Hematopoietic multipotent progenitor cell (in vitro differentiated cells): ENCODE data around the gene ASIC1. TPM values are rescaled to one million over a fixed set of nuclear protein-coding genes. Genes with fewer than 3 reads are reported as not detected.
A peak's percentile ranks its signal among the peaks of the same experiment; 100 is the strongest.

Experiments
- DNase-seq, 3 donors: peaks; one replicate each; pipeline ENCODE4 v3.0.0-alpha.2; 2011 to 2015; ENCODE audit warnings: low read depth in 2 of 3, low spot score in 2 of 3
- total RNA-seq: library from RNA; depleted of rRNA; stranded (reverse); fragments of >200 nt; gene quantifications from one replicate; pipeline ENCODE4 v1.2.3, GENCODE V29; 2012

The ASIC1 gene
- total RNA-seq, 1 donor = not detected

DNA sequence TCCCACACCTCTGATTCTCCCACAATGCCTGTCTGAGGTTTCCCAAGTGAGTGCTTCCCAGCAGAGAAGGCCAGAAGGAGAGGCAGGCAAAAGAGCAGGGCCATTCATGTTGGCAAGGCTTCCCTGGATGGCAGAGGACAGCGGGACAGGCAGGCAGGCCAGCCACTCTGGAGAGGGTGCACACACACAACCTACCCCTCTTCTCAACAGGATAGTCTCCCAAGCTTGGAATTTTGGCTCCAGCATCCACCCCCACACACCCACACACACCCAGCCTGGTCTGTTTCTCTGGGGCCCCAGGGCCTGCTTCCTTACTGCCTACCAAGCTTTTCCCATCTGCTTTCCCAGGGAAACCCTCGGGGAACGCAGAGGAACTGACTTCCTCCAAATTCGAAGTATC is 16.7 kb upstream of the ASIC1 start:
- no peak for DNase-seq

DNA sequence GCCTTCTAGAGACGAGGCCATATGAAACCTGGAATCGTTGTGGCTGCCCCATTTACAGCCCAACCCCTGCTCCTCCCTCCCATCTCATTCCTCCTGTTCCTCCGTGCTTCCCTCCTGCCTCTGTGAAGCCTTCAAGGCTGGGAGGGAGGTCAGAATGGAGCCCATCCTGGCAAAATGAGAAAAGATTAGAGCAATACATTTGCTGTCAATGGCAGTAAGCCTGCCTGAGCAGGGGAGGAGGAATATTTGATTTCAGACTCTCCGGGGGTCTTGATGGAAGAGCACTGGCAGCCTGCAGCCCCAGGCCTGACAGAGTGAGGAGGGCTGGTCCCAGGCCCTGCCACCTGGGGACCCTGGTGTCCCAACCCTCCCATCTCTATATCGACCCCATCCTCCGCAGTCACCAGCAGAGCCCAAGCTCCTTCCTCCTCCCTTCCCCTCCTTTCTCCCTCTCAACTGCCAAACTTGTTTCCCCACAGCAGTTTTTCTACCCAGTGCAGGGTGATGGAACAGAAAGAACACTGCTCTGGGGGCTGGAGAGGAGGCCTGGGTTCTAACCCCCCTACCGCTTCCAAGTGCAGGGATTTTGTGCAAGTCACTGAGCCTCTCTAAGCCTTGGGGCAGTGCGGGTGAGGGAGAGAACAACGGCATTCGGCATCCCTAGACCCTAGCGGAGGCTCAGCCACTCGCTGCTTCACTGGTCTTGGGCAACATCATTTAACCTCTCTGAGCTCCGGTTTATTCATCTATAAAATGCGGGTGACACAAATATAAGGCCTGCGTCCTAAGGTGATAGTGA is 16.1 kb upstream of the ASIC1 start:
- no peak for DNase-seq

GRCh38 chr12:50041962-50042361 is 15.4 kb upstream of the ASIC1 start:
- DNase-seq = no peak

GRCh38 chr12:50042693-50043092 is 14.7 kb upstream of the ASIC1 start:
- no peak for DNase-seq

DNA sequence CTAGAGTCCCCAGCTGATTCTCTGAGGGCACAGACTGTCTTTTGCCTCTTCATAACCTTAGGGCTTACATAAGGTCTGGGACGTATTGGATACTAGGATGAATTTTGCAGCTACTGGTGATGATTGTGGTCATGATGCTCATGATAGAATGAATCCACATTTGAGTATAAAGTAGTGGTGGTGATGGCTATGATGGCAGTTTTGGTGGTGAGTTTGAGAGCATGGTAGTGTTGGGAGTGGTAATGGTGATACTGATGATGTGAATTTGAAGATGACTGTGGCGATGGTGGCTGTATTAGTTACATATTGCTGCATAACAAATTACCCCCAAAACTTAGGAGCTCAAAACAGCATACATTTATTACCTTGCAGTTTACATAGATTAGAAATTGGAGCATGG is 14.1 kb upstream of the ASIC1 start:
- DNase-seq = no peak

- no peak for DNase-seq
Measured at GRCh38 chr12:50043854-50044253, 13.5 kb upstream of the ASIC1 start.

GRCh38 chr12:50047693-50048250 is 9.6 kb upstream of the ASIC1 start:
- peak in 1 of 3 donors; percentile 60 for DNase-seq

DNA sequence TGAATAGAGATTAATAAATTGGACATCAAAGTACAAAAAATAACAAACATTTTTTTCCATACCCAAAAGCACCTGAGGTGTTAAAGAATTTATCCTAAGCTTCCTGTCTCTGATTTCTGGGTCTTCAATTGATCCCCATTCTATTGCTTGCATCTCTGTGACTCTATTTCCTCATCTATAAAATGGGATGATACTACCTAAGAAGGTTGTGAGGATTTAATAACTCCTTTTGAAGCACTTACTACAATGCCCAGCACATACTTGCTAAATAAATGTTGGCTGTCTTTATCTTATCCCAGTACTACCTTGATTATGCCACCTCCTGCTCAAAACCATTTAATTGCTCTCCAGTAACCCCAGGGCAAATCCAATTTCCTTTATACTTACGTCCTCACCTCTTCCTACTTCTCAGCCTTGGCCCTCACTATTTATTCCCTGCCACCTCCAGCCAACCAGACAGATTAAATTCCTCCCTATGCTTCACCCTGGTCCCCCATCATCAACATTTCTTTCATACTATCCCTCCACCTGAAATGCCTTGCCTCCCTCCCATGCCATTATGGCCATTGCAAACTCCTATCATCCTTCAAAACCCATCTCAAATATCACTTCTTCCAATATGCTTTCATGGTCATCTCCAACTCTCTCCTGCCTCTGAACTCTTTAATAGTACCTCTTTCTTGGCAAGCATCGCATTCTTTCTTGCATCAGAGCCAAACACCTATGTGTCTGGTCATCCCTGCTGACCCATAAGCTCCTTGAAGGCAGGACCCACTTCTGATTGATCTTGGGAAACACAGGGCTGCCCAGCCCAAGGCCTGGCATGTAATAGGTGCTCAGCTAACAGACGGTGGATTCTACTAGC is 7.9 kb upstream of the ASIC1 start:
- no peak for DNase-seq

GRCh38 chr12:50050119-50050385 is 7.3 kb upstream of the ASIC1 start:
- no peak for DNase-seq

DNA sequence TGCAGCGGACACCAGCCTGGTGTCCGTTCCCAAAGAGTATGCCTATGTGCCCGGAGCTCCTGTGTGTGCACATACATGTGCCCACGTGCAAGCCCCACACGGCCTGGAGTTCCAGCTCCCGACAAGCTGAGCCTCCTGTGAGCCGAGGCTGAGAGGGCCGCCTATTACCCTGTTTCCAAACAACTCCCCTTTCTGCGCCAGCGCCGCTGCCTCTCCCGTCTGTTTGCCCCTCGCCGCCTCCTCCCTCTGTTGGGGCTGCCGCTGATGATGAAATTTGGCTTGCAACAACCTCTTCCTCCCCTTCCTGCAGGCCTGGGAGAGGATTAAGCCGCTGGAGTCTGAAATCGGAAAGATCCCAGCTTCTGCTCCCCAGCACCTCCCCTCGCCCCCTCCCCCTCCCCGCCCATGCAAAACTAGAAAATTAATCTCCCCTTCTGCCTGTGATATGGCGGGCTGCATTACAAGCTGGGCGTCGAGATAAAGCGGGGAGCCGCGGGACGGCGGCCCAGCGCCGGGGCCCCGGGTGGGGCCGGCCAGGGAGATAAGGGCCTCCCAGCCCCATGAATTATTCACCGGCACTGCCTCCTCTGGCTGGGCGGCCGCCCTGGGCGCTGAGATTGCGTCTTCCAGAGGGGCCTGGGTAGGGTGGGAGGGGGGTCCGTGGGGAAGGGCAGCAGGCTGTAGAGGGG is 6.8 kb upstream of the ASIC1 start:
- peak in 2 of 3 donors; percentile 89 to 92 for DNase-seq

DNA sequence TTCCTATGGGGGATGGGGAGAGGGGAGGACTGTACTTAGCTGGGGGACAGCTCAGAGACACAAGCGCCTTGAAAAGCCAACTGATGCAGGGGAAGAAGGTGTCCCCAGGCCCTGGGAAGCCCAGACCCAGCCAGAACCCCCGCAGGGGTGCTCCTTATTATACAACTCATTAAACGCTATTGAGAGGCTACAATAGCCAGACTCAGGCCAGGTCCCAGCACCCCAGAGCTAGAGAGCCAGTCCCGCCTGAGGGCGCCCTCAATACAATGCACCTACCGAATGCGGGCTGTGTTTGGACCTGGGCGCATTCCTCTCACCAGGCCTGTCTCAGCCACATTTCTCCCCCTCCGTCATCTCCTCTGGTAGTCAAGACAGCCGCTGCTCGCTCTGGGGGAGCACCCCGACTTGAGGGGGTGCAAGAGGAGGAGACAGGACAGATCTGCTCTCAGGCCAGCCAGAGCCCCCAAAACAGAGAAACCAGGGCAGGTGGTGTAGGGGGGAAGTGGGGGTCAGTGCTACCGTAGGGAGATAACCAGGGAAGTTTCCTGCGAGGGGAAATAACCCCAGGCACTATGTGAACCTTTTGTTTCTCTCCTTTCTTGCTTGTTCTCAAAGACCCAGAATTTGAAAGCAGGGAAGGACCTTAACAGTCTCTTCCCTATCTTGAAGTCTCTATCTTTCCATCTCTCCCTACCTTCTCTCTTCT is 6.1 kb upstream of the ASIC1 start:
- DNase-seq = no peak

- DNase-seq = no peak
Measured at GRCh38 chr12:50052544-50052943, 4.9 kb upstream of the ASIC1 start.

- no peak for DNase-seq
Measured at GRCh38 chr12:50052964-50053363, 4.4 kb upstream of the ASIC1 start.

GRCh38 chr12:50053583-50053982 is 3.8 kb upstream of the ASIC1 start:
- peak in 2 of 3 donors; percentile 39 to 66 for DNase-seq

DNA sequence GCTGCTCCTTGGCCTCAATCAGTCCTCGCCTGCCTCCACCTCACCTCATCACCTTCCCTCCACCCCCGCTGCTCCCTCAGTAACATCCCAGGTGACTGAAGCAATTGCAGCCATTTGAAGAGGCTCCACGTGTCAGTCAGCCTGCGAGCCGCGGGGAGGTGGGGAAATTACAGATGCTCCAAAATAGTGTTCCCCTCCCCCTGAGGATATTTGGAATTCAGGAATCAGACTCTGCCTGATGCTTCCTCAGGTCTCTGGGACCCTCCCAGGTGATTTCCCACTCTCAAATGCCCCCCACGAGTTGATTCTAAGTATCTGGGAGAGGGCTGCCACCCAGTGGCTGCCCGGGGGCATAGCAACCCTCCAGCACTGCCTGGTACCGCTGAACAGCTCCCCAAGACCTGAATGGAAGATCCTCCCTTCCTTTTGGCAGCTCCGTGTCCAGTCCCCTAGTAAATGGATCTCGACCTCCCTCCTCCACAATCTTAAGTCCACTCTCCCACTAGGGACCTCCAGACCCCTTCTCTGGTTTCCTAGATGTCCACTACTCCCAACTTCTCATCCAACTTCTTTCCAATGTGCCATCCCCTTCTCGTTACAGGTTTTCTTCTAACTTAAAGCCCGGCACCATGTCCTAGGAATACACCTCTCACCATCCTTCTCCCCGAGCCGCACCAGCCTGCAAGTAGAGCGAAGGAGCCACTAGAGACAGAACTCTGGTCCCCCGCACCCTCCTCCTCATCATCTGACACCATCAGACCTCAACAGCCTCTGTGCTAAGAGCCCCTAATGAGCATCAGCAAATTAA is 1.4 kb upstream of the ASIC1 start:
- peak in 2 of 3 donors; percentile 53 to 68 for DNase-seq

DNA sequence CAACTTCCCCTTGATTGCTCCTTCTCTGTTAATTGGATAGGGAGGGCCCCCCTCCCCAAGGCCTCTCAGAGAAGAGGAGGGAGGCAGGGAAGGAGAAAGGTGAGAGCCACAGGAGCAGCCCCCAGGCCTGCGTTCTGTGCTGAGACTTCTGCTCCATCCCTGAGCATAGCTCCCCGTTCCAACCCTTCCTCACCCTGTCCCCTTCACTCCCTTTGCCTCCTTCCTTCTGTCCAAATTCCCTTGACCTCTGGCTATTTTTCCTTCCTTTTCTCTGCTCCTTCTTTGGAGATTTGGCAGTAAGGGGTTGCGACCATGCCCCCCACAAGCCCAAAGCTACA is 788 bp upstream of the ASIC1 start:
- no peak for DNase-seq

DNA sequence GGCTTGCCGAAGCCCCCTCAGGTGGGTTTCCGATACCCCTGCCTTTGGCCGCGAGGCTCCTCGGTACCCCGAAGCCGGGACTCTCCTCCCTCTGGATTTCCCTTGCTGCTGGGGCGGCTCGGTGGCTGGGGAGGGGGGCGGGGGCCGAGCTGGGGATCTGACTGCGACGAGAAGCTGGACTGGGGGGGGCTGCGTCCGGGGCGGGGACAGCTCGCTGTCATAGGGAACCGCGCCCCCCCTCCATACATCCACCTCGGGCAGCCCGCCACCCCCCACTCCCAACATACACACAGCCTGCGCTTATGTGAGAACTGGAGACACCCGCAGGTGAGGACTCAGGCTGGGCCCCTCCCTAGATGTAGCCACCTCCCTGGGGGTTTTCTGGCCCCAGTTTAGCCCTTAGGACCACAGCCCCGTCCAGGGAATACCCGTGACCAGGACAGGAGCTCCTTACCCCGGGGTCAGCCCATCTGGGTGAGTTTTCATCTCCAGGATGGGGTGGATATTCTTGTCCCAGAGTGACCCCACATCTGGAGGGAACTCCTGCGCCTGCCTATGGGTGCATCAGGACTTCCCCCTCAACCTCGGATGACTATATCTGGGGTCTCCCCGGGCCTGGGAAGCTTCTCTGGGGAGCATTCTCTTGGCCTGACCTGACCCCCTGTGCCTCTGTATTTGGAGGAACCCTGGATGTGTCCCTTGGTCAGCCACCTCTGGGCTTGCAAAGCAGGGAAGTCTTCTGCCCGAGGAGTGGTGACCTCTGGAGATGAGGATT is 687 bp downstream of the ASIC1 start:
- no peak for DNase-seq

- no peak for DNase-seq
Measured at GRCh38 chr12:50058743-50059312, 1.4 kb downstream of the ASIC1 start.
